ENCODE data around the gene PER3.

DNA sequence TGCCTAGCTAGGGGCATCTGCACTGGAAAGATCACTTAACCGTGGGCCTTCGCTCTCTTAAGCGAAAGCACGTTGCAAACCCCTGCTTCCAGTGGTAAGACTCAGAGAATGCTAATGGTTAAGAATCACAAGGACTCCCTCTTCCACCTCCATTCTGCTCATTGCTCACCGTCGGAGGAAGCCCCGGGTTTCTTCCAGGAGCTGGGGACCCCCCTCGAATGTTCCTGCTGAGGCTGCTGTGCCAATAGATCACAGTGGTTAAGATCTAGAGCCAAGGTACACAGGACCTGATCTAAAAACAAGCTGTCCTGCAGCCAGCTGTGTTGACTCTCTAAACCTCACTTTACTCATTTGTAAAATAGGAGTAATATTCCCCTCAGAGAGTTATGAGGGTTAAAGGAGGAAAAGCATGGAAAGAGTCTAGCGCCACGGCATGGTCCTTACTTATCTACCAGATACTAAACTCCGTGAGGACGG is 12.2 kb upstream of the PER3 start:
- TF ChIP-seq, protein P1, sequence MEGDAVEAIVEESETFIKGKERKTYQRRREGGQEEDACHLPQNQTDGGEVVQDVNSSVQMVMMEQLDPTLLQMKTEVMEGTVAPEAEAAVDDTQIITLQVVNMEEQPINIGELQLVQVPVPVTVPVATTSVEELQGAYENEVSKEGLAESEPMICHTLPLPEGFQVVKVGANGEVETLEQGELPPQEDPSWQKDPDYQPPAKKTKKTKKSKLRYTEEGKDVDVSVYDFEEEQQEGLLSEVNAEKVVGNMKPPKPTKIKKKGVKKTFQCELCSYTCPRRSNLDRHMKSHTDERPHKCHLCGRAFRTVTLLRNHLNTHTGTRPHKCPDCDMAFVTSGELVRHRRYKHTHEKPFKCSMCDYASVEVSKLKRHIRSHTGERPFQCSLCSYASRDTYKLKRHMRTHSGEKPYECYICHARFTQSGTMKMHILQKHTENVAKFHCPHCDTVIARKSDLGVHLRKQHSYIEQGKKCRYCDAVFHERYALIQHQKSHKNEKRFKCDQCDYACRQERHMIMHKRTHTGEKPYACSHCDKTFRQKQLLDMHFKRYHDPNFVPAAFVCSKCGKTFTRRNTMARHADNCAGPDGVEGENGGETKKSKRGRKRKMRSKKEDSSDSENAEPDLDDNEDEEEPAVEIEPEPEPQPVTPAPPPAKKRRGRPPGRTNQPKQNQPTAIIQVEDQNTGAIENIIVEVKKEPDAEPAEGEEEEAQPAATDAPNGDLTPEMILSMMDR (IDR thresholded peaks at IDR 0.05; ENCODE audit: low read length), result no peak
- TF ChIP-seq EZH2 (optimal IDR thresholded peaks at IDR 0.05; ENCODE audit: low read depth, low read length) (no peak), EZH2phosphoT487 (IDR thresholded peaks at IDR 0.05; ENCODE audit: low read length) (no peak)

All from MM.1S (cell line).